Measurements from ENCODE around the gene LRP8. TPM values are rescaled to one million over a fixed set of nuclear protein-coding genes. Genes with fewer than 3 reads are reported as not detected.

The LRP8 gene
- total RNA-seq, 1 experiment from 2014 or later = 56.3 TPM

GRCh38 chr1:53356637-53357036 is 28.8 kb upstream of the LRP8 start:
- H3K36me3 ChIP-seq (ENCODE audit: control insufficient read depth in 1 of 2, insufficient read depth in 2 of 2, low read length in 2 of 2) = no peaks in the 10 kb centered on the region
- H3K4me1 ChIP-seq (ENCODE audit: control insufficient read depth in 1 of 2, insufficient read depth in 2 of 2, low read length in 2 of 2) = no peaks in the 10 kb centered on the region
- POLR2A ChIA-PET = no interaction called here
- no peak overlapping the region for H3K4me3 ChIP-seq (replicated peaks in 1 of 2; ENCODE audit: low read depth in 1 of 2, low read length in 2 of 2)
- no peak for ATAC-seq
- CTCF ChIA-PET = no interaction called here
- H3K9me2 ChIP-seq (ENCODE audit: insufficient read depth) = no peaks in the 10 kb centered on the region
- H3K4me2 ChIP-seq (ENCODE audit: low read length) = no peak overlapping the region
- no TSS peak for BruUV-seq (replicated peaks)
- no peaks in the 10 kb centered on the region for H3K9me3 ChIP-seq (ENCODE audit: control insufficient read depth in 1 of 2, insufficient read depth in 1 of 2, low read depth in 1 of 2, low read length in 2 of 2)
- no peaks in the 10 kb centered on the region for H3K79me2 ChIP-seq (ENCODE audit: insufficient read depth, low read length)
- H3K27me3 ChIP-seq (ENCODE audit: insufficient read depth, low read length) = no peaks in the 10 kb centered on the region
- RAD21 ChIA-PET (ENCODE audit: low non-redundant PET in 1 of 2, low total read pairs in 2 of 2, uncharacterized antibody in 2 of 2, unreplicated experiment in 2 of 2) = no interaction called here
- DNase-seq (ENCODE audit: low read depth, low spot score) = no peak
- TF ChIP-seq CEBPB (IDR thresholded peaks at IDR 0.05; ENCODE audit: low read depth) = no peak
- no peak for TF ChIP-seq YY1 (IDR thresholded peaks at IDR 0.05; ENCODE audit: extremely low read depth, insufficient replicate concordance, low read depth, low read length)
- no peak for TF ChIP-seq POLR2A (IDR thresholded peaks at IDR 0.05; ENCODE audit: borderline replicate concordance, extremely low read depth, insufficient read depth, insufficient read length)
- no peak for TF ChIP-seq ATF3 (IDR thresholded peaks at IDR 0.05)
- no peak for TF ChIP-seq MAX (IDR thresholded peaks at IDR 0.05)
- no peak for TF ChIP-seq SIN3A (IDR thresholded peaks at IDR 0.05; ENCODE audit: low read depth)
- no peak for TF ChIP-seq RAD21 (IDR thresholded peaks at IDR 0.05; ENCODE audit: low read depth)
- TF ChIP-seq ZBTB33 (IDR thresholded peaks at IDR 0.05; ENCODE audit: extremely low read depth, insufficient replicate concordance, low read length) = no peak
- no peak for TF ChIP-seq TCF7L2 (IDR thresholded peaks at IDR 0.05; ENCODE audit: borderline replicate concordance, extremely low read depth, insufficient read depth, insufficient read length)
- no peak for TF ChIP-seq POLR2AphosphoS5 (IDR thresholded peaks at IDR 0.05; ENCODE audit: low read depth, low read length)
- TF ChIP-seq JUND (IDR thresholded peaks at IDR 0.05) = no peak
- TF ChIP-seq EZH2 (IDR thresholded peaks at IDR 0.05) = no peak
- TF ChIP-seq SP1 (IDR thresholded peaks at IDR 0.05; ENCODE audit: low read depth) = no peak
- TF ChIP-seq CTCF (IDR thresholded peaks at IDR 0.05 in 2 of 3, conservative IDR thresholded peaks at IDR 0.05 in 1 of 3; ENCODE audit: borderline replicate concordance in 1 of 3, insufficient read depth in 1 of 3, low read depth in 2 of 3, low read length in 2 of 3) = no peak
- TF ChIP-seq ZFX (IDR thresholded peaks at IDR 0.05) = no peak
- no peak overlapping the region for H3K27ac ChIP-seq (ENCODE audit: low read depth, low read length)
- no peaks in the 10 kb centered on the region for H4K20me1 ChIP-seq (ENCODE audit: insufficient read depth)
- H3K9ac ChIP-seq (ENCODE audit: low read length) = no peak overlapping the region
- intact Hi-C loops (cut with micrococcal nuclease) = no loop called here
- H2AFZ ChIP-seq (ENCODE audit: low read depth, low read length, poor library complexity, severe bottlenecking) = no peak overlapping the region
